ENCODE measurements around the gene TMPRSS12.
"Not testable (repeated sequence)": the region's sequence is repeated elsewhere in the genome, so short reads cannot be mapped to it uniquely, and the experiment has no call there.

DNA sequence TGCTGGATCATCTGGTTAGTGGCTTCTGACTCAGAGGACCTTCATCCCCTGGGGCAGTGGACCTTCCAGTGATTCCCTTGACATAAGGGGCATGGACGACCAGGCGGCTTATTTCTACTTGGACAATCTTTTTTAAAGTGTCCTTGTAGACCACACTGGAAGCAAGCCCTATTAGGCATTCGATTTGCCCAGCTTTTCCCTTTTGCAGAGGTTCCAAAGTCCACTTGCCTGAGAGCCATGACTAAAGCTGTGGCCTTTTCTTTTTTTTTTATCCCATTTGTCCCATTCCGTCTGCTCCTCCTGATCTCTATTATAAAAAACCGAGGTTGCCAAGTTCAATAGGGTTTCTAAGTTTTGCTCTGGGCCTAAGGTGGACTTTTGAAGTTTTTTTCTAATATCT, 65.8 kb downstream of the TMPRSS12 start:
- TF ChIP-seq, protein P1, sequence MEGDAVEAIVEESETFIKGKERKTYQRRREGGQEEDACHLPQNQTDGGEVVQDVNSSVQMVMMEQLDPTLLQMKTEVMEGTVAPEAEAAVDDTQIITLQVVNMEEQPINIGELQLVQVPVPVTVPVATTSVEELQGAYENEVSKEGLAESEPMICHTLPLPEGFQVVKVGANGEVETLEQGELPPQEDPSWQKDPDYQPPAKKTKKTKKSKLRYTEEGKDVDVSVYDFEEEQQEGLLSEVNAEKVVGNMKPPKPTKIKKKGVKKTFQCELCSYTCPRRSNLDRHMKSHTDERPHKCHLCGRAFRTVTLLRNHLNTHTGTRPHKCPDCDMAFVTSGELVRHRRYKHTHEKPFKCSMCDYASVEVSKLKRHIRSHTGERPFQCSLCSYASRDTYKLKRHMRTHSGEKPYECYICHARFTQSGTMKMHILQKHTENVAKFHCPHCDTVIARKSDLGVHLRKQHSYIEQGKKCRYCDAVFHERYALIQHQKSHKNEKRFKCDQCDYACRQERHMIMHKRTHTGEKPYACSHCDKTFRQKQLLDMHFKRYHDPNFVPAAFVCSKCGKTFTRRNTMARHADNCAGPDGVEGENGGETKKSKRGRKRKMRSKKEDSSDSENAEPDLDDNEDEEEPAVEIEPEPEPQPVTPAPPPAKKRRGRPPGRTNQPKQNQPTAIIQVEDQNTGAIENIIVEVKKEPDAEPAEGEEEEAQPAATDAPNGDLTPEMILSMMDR (IDR thresholded peaks at IDR 0.05) = not testable (repeated sequence)
- not testable (repeated sequence) for TF ChIP-seq POLR2A (IDR thresholded peaks at IDR 0.05)

Measured in thyroid gland (tissue), 4 donors.